ENCODE measurements around the gene TRANK1.
A peak's percentile ranks its signal among the peaks of the same experiment; 100 is the strongest.

DNA sequence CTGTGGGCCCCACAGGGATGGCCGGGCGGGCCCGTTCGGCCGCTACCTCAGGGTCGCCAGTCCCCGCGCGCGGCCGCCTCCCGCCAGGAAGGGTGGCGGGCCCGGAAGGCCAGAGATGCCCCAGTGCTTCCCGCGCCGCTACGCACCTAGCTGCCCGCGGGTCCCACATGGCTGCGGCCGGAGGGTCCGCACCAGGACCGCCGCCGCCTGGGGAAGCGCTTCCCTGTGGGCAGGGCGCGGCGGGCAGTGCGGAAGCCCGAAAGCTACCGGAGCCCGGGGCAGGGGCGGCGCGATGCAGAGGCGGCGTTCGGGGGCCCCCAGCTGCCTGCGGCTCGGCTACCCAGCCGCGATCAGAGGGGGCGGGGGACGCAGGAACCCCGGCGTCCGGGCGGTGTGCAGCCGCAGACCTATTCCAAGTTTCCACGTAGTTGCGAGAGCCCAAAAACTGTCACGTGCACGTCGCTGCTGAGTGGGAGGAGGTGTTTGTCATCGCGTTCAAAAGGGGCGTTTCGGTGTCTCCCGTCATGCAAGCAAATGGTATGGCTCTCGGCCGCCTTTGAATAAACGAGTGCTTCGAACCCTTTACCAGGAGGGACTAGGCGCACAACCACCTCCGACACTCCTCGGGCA is at the start of gene TRANK1:
- TF ChIP-seq ZNF138 (CRISPR knock-in tag; conservative IDR thresholded peaks at IDR 0.05) (no peak), CTCF (IDR thresholded peaks at IDR 0.05) (no peak), STAT6 (CRISPR knock-in tag; conservative IDR thresholded peaks at IDR 0.05; ENCODE audit: low read depth) (no peak), FOXJ3 (CRISPR knock-in tag; IDR thresholded peaks at IDR 0.05; ENCODE audit: borderline replicate concordance) (no peak), AR (CRISPR knock-in tag; IDR thresholded peaks at IDR 0.05) (no peak), TEAD4 (CRISPR knock-in tag; IDR thresholded peaks at IDR 0.05) (no peak), KAT7 (CRISPR knock-in tag; IDR thresholded peaks at IDR 0.05; ENCODE audit: borderline replicate concordance) (no peak), ESRRA (CRISPR knock-in tag; IDR thresholded peaks at IDR 0.05; ENCODE audit: borderline replicate concordance) (no peak)
- TF ChIP-seq, protein P1, sequence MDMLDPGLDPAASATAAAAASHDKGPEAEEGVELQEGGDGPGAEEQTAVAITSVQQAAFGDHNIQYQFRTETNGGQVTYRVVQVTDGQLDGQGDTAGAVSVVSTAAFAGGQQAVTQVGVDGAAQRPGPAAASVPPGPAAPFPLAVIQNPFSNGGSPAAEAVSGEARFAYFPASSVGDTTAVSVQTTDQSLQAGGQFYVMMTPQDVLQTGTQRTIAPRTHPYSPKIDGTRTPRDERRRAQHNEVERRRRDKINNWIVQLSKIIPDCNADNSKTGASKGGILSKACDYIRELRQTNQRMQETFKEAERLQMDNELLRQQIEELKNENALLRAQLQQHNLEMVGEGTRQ (CRISPR knock-in tag; IDR thresholded peaks at IDR 0.05): peak; percentile 51; the same call in 1 of the 2 replicates

Measured in WTC11 (cell line).